DOHH2 (cell line): ENCODE measurements around the gene SRR.

Source experiments
- CTCF ChIP-seq: fragments of 200-600 bp; sonication (generic); IDR thresholded peaks from one replicate; pipeline ENCODE4 v1.5.1; 2014; ENCODE audit warnings: antibody characterized with exemption, mild to moderate bottlenecking, low read depth, low read length; ENCODE audit not compliant: poor library complexity, severe bottlenecking
- EZH2phosphoT487 ChIP-seq: fragments of 200-600 bp; sonication (generic); IDR thresholded peaks from 2 replicates; pipeline ENCODE4 v1.6.1; 2017; ENCODE audit warnings: borderline replicate concordance, mild to moderate bottlenecking, antibody characterized with exemption, low read length, moderate library complexity, mixed read lengths

- TF ChIP-seq CTCF (no peak), EZH2phosphoT487 (no peak)
Observed at GRCh38 chr17:2331303-2331702, 27.6 kb downstream of the SRR start.
